Ovary (tissue), 3 donors: ENCODE results near the gene KCNMA1.

Experiments used
- CTCF ChIP-seq, 3 donors: fragments of 450-650 bp in 2 of 3; fragments of 200-600 bp in 1 of 3; IDR thresholded peaks; one replicate each; pipeline versions ENCODE4 v1.5.1 to v1.8.0; 2016 to 2022; ENCODE audit warnings: antibody characterized with exemption in 3 of 3, mild to moderate bottlenecking in 1 of 3
- POLR2A ChIP-seq: fragments of 450-650 bp; IDR thresholded peaks from one replicate; pipeline ENCODE4 v1.6.1; 2017; ENCODE audit warnings: antibody characterized with exemption, mild to moderate bottlenecking, moderate library complexity
- donor health status: DM: no; HTN: no; CAD: no.

GRCh38 chr10:77531441-77532001, 106.1 kb downstream of the KCNMA1 start:
- no peak for TF ChIP-seq POLR2A
- TF ChIP-seq CTCF (IDR thresholded peaks at IDR 0.05), result no peak
